T-helper 2 cell (primary cell): Measurements from ENCODE around the gene MARVELD2.
"Not testable (repeated sequence)": the region's sequence is repeated elsewhere in the genome, so short reads cannot be mapped to it uniquely, and the experiment has no call there.

ENCODE experiments used
- DNase-seq, 5 experiments: peaks; one replicate each; pipeline versions ENCODE4 v3.0.0 to v3.0.0-alpha.2; 2012 to 2022

The MARVELD2 gene

GRCh38 chr5:69449511-69449910 is 34.6 kb downstream of the MARVELD2 start:
- no peak for DNase-seq

GRCh38 chr5:69450116-69450515 is 35.2 kb downstream of the MARVELD2 start:
- DNase-seq = no peak

GRCh38 chr5:69450527-69450926 is 35.6 kb downstream of the MARVELD2 start:
- DNase-seq = not testable (repeated sequence)

GRCh38 chr5:69451941-69452647 is 37.2 kb downstream of the MARVELD2 start:
- DNase-seq = no peak

- DNase-seq = not testable (repeated sequence)
Measured at GRCh38 chr5:69453487-69453886, 38.6 kb downstream of the MARVELD2 start.

- DNase-seq = peak in 1 of 5 experiments; percentile 87
Measured at GRCh38 chr5:69454460-69455249, 39.7 kb downstream of the MARVELD2 start.

- not testable (repeated sequence) for DNase-seq
Measured at GRCh38 chr5:69455428-69455988, 40.6 kb downstream of the MARVELD2 start.

GRCh38 chr5:69462170-69462569 is 47.3 kb downstream of the MARVELD2 start:
- no peak for DNase-seq

- DNase-seq = not testable (repeated sequence)
Measured at GRCh38 chr5:69466375-69466774, 51.5 kb downstream of the MARVELD2 start.

GRCh38 chr5:69467442-69468225 is 52.7 kb downstream of the MARVELD2 start:
- no peak for DNase-seq

GRCh38 chr5:69468631-69469030 is 53.7 kb downstream of the MARVELD2 start:
- DNase-seq = no peak

- DNase-seq = not testable (repeated sequence)
Measured at GRCh38 chr5:69471516-69471915, 56.6 kb downstream of the MARVELD2 start.

GRCh38 chr5:69472535-69473143 is 57.7 kb downstream of the MARVELD2 start:
- not testable (repeated sequence) for DNase-seq

- DNase-seq = no peak
Measured at GRCh38 chr5:69477170-69477569, 62.3 kb downstream of the MARVELD2 start.

GRCh38 chr5:69478296-69478695 is 63.4 kb downstream of the MARVELD2 start:
- DNase-seq = not testable (repeated sequence)

GRCh38 chr5:69484891-69485290 is 70.0 kb downstream of the MARVELD2 start:
- DNase-seq = no peak

GRCh38 chr5:69485471-69485870 is 70.6 kb downstream of the MARVELD2 start:
- no peak for DNase-seq

GRCh38 chr5:69489246-69489645 is 74.3 kb downstream of the MARVELD2 start:
- DNase-seq = no peak

- DNase-seq = no peak
Measured at GRCh38 chr5:69491027-69491426, 76.1 kb downstream of the MARVELD2 start.

GRCh38 chr5:69491838-69492390 is 77.0 kb downstream of the MARVELD2 start:
- no peak for DNase-seq

- DNase-seq = peak in 1 of 5 experiments; percentile 5
Measured at GRCh38 chr5:69492391-69492922, 77.5 kb downstream of the MARVELD2 start, which contains the start of gene OCLN. OCLN (plus strand) TSS chr5:69492790; CDS start chr5:69504245, 11,455 bp downstream.
